GM20000 (cell line): ENCODE measurements around the gene AJUBA.
"Not testable (repeated sequence)": the region's sequence is repeated elsewhere in the genome, so short reads cannot be mapped to it uniquely, and the experiment has no call there.

Experiments used
- DNase-seq: peaks from one replicate; pipeline ENCODE4 v3.0.0; 2012; ENCODE audit warnings: low spot score
- TF ChIP-seq, protein P1 (sequence below): IDR thresholded peaks from 2 replicates; pipeline ENCODE4 v1.5.1; 2012; ENCODE audit warnings: mild to moderate bottlenecking, control low read depth; ENCODE audit errors: extremely low read depth, missing control alignments

The AJUBA gene

DNA sequence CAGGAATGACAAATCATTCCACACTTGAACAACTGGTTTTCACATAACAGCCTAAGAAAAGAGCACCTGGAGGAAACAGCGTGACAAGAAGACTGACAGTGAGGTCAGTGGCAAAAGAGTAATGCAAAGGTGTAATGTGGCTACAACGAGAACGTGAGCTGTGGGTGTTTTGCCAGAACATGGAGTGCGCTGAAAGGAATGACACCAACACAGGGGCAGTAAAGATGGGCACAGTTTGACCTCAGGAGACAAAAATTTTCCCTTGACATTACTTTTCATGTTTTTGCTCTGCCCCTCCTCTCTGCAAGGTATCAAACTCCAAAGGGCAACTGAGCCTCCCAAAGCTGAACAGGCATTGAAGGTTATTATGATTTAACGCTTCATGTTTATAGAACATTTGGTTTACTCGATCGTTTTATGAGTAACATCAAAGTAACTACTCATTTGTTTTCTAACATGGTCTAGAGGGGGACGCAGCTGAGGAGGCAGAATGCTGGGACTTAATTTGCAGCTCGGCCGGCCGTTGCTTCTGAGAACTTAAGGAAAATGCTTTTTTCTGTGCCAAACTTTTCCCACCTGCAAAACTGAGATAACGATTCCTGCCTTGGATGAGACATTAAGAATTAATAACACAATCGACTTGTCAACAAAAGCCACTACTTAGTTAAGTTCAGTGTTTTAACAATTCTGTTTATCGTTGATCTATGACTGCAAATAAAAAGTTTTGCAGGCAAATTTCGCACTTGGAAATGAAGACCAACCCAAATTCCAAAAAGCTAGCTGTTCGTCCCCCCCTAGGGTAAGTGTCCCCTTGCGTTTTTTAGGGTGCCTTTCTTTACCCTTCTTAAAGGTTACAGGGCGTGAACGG is 26.4 kb downstream of the AJUBA start:
- TF ChIP-seq, protein P1, sequence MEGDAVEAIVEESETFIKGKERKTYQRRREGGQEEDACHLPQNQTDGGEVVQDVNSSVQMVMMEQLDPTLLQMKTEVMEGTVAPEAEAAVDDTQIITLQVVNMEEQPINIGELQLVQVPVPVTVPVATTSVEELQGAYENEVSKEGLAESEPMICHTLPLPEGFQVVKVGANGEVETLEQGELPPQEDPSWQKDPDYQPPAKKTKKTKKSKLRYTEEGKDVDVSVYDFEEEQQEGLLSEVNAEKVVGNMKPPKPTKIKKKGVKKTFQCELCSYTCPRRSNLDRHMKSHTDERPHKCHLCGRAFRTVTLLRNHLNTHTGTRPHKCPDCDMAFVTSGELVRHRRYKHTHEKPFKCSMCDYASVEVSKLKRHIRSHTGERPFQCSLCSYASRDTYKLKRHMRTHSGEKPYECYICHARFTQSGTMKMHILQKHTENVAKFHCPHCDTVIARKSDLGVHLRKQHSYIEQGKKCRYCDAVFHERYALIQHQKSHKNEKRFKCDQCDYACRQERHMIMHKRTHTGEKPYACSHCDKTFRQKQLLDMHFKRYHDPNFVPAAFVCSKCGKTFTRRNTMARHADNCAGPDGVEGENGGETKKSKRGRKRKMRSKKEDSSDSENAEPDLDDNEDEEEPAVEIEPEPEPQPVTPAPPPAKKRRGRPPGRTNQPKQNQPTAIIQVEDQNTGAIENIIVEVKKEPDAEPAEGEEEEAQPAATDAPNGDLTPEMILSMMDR: no peak
- DNase-seq: no peak

DNA sequence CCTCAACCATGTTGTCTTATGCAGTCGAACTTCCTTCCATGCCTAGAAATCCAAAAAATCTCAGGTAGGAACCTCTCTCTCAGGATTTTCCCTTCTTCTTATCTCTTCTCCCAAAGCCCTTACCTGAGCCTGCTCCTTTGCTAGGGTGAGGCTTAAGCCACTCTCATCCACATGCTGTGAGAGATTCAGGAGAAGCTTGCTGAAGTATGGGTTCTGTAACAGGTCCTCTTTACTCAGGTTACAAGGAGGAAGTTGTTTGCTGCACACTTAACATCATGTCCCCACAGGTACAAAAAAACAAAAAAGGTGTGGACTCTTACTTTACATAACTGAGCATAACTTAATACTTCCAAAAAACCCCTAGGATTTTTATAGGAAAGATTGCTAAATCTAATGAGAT is 29.9 kb downstream of the AJUBA start:
- TF ChIP-seq, protein P1: no peak
- no peak for DNase-seq

DNA sequence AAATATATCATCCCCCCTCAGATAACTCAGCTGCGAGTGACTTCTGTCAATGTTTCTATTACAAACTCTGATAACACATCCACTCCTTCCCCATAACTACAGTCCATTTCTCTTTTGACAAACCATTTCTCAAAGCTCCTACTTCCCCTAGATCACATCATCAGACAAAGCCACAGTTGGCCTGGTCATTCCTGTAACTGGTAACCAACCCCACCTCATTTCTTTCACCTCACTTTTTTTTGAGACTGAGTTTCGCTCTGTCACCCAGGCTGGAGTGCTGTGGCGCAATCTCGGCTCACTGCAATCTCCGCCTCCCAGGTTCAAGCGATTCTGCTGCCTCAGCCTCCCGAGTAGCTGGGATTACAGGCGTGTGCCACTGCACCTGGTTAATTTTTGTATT is 30.6 kb downstream of the AJUBA start:
- DNase-seq: not testable (repeated sequence)

DNA sequence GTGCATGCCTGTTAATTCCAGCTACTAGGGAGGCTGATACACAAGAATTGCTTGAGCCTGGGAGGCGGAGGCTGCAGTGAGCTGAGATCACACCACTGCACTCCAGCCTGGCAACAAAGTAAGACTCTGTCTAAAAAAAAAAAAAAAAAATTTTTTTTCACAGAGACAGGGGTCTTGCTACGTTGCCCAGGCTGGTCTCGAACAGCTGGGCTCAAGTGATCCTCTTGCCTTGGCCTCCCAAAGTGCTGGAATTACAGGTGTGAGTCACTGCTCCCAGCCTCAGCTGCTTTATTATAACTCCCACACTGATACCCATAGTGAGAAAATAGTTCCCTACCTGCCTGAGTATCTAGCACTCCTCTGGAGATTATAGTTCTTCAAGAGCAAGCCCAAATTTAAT is 36.7 kb downstream of the AJUBA start:
- DNase-seq: no peak
- TF ChIP-seq, protein P1: no peak

DNA sequence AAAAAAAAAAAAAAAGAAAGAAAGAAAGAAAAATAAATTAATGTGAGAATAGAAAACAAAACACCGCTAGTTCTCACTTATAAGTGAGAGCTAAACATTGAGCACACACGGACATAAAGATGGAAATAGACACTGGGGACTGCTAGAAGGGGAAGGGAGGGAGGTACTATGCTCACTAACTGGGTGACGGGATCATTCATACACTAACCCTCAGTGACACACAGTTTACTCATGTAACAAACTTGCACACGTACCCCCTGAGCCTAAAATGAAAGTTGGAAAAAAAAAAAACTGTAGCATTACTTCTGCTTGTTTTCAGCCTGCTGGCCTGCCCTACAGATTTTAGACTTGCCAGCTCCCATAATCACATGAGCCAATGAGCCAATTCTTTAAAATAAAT is 42.7 kb downstream of the AJUBA start:
- TF ChIP-seq, protein P1: no peak
- no peak for DNase-seq

DNA sequence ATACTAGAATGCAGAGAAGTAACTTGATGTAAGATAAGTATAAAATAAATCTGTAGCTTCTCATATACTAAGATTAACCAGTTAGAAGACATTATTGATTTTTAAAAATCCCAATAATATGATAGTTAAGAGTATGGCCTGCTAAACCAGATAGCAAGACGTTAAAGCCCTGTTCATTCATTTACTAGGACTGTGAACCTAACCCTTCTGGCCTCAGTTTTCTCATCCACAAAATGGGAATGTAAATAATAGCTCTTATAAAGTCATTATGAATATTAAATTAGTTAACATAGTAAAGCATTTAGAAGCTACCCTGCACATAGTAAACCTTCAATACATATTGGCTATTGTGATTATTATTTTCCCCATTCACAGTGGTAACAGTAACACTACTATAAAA is 47.2 kb downstream of the AJUBA start:
- TF ChIP-seq, protein P1: no peak
- no peak for DNase-seq

DNA sequence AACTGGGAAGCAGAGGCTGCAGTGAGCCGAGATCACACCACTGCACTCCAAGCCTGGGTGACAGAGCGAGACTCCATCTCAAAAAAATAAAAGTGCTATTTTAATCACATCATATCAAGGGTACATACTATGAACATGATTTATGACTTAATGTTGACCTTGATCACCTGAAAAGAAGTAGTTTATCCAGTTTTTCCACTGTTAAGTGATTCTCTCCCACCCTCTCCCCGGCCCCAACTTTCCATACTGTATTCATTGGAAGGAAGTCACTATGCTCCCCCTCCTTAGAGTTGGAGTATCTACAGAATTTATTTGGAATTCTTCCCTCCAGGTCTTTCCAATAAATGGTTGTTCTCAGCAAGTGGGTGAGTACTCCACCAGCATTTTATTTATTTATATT is 50.2 kb downstream of the AJUBA start:
- TF ChIP-seq, protein P1: no peak

DNA sequence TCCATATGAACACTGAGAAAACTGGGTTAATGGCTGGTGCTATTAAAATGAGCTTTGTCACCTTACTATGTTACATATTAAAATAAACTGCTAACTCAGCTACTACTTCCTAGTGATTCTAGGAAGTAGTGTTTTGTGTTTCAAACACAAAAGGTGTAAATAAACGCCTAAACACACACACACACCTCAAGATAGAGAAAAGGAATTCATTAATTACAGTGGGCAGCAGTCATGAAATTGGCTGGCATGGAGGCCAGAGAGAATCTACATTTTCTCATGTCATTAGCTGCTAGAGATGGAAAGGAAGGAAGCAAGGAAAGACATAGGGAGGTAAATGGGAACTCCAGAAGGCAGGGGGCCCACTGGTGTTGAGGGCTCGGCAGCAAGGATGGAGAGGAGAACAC is 52.4 kb downstream of the AJUBA start:
- TF ChIP-seq, protein P1: no peak
- no peak for DNase-seq

More for the DNA sequence above, 50.2 kb downstream of the AJUBA start:
- no peak for DNase-seq
